ENCODE results near the gene SLC26A8. TPM values are rescaled to one million over a fixed set of nuclear protein-coding genes. Genes with fewer than 3 reads are reported as not detected.

SLC26A8 gene
- total RNA-seq, 1 experiment from 2014 or later = 1.8 TPM

DNA sequence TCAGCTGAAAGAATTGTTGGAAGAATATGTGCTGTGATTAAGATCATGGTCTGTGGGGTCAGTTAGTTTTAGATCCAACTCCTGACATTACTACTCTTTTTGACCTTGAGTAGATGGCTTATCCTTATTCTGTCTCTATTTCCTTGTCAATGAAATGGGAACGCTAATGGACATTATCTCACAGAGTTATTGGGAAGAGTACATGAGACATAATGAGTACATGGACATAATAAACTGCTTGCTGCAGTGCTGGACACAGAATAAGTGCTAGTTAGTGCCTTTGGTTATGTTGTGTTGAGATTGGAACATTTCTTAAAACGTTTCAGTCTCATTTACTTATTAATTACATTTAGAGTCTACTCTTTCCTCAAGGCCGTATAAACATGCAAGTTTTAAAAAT, 45.8 kb upstream of the SLC26A8 start:
- Mint-ChIP-seq H3K4me3 (ENCODE audit: unreplicated experiment) (no peak overlapping the region), H3K4me1 (ENCODE audit: low read depth, unreplicated experiment) (peaks cover 28% of the 10 kb centered on the region), H3K9me3 (ENCODE audit: unreplicated experiment) (no peaks in the 10 kb centered on the region), H3K27ac (ENCODE audit: unreplicated experiment) (no peak overlapping the region), H3K36me3 (ENCODE audit: insufficient read depth, unreplicated experiment) (peaks cover 19% of the 10 kb centered on the region), H3K27me3 (ENCODE audit: insufficient read depth, unreplicated experiment) (no peaks in the 10 kb centered on the region)
- no TSS peak for BruUV-seq (replicated peaks)
- Histone ChIP-seq H3K4me1 (peaks cover 31% of the 10 kb centered on the region), H3K9me3 (no peaks in the 10 kb centered on the region), H3K36me3 (ENCODE audit: control insufficient read depth, insufficient read depth, low read length) (no peaks in the 10 kb centered on the region), H3K27me3 (replicated peaks; ENCODE audit: control insufficient read depth, insufficient read depth, low read length) (no peaks in the 10 kb centered on the region), H3K4me3 (ENCODE audit: low read depth, low read length) (no peak overlapping the region)
- CTCF ChIA-PET = no interaction called here
- intact Hi-C loops (cut with micrococcal nuclease; ENCODE audit: unreplicated experiment) = no loop called here
- DNase-seq = no peak
- POLR2A ChIA-PET = no interaction called here
- TF ChIP-seq CTCF (IDR thresholded peaks at IDR 0.05; ENCODE audit: insufficient read depth in 1 of 2, low read depth in 1 of 2, low read length in 1 of 2, severe bottlenecking in 1 of 2, unreplicated experiment in 1 of 2) = no peak

DNA sequence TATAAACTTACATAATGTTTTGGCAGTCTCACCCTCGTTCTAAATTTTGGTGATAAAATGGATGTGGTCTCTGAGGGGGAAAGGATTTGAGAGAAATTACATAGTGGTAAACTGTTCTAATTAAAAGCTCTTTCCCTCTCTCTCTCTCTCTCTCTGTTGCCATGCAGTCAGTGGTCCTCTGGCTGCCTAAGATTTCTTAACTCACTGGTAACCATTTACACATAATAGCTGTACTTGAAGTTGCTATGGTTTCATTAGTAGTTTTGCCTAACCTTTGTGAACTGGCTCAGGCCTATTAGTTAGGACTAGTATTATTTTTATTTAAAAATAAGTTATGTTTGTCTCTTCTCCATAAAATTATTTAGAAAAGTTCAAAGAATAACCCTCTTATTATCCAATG, 45.1 kb upstream of the SLC26A8 start:
- Histone ChIP-seq H3K9me3 (no peaks in the 10 kb centered on the region), H3K4me3 (ENCODE audit: low read depth, low read length) (no peak overlapping the region), H3K36me3 (ENCODE audit: control insufficient read depth, insufficient read depth, low read length) (no peaks in the 10 kb centered on the region), H3K4me1 (peaks cover 37% of the 10 kb centered on the region), H3K27me3 (replicated peaks; ENCODE audit: control insufficient read depth, insufficient read depth, low read length) (no peaks in the 10 kb centered on the region)
- TF ChIP-seq CTCF (IDR thresholded peaks at IDR 0.05; ENCODE audit: insufficient read depth in 1 of 2, low read depth in 1 of 2, low read length in 1 of 2, severe bottlenecking in 1 of 2, unreplicated experiment in 1 of 2) = no peak
- POLR2A ChIA-PET = no interaction called here
- Mint-ChIP-seq H3K27ac (ENCODE audit: unreplicated experiment) (no peak overlapping the region), H3K27me3 (ENCODE audit: insufficient read depth, unreplicated experiment) (no peaks in the 10 kb centered on the region), H3K36me3 (ENCODE audit: insufficient read depth, unreplicated experiment) (peaks cover 19% of the 10 kb centered on the region), H3K9me3 (ENCODE audit: unreplicated experiment) (no peaks in the 10 kb centered on the region), H3K4me1 (ENCODE audit: low read depth, unreplicated experiment) (peaks cover 33% of the 10 kb centered on the region), H3K4me3 (ENCODE audit: unreplicated experiment) (no peak overlapping the region)
- no peak for DNase-seq
- intact Hi-C loops (cut with micrococcal nuclease; ENCODE audit: unreplicated experiment) = no loop called here
- no TSS peak for BruUV-seq (replicated peaks)
- CTCF ChIA-PET = no interaction called here

DNA sequence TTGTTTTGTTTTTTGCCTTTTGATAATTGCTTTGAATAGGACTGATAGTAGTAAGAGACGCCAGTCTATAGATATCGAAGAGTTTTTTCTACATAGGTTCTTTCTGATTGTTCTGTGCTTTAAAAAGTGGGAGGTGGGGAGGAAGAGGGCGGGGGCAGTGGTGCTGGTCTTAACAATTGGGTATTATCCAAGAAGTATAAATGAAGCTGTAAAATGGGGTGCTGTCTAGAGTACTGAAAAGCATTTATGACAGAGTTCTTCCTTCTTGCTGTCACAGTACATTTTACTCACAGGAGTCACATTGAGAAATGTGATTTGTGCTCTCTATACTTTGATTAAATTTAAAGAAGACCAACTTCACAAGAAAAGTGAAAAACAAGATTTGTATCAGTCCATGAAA, 44.1 kb upstream of the SLC26A8 start:
- Mint-ChIP-seq H3K27me3 (ENCODE audit: insufficient read depth, unreplicated experiment) (no peaks in the 10 kb centered on the region), H3K9me3 (ENCODE audit: unreplicated experiment) (no peaks in the 10 kb centered on the region), H3K4me3 (ENCODE audit: unreplicated experiment) (no peak overlapping the region), H3K27ac (ENCODE audit: unreplicated experiment) (no peak overlapping the region), H3K4me1 (ENCODE audit: low read depth, unreplicated experiment) (peaks cover 36% of the 10 kb centered on the region), H3K36me3 (ENCODE audit: insufficient read depth, unreplicated experiment) (peaks cover 19% of the 10 kb centered on the region)
- no TSS peak for BruUV-seq (replicated peaks)
- DNase-seq = no peak
- ChIA-PET CTCF (no interaction called here), POLR2A (no interaction called here)
- Histone ChIP-seq H3K9me3 (no peaks in the 10 kb centered on the region), H3K36me3 (ENCODE audit: control insufficient read depth, insufficient read depth, low read length) (no peaks in the 10 kb centered on the region), H3K4me3 (ENCODE audit: low read depth, low read length) (no peak overlapping the region), H3K27me3 (replicated peaks; ENCODE audit: control insufficient read depth, insufficient read depth, low read length) (no peaks in the 10 kb centered on the region), H3K4me1 (peaks cover 47% of the 10 kb centered on the region)
- intact Hi-C loops (cut with micrococcal nuclease; ENCODE audit: unreplicated experiment) = no loop called here
- TF ChIP-seq CTCF (IDR thresholded peaks at IDR 0.05; ENCODE audit: insufficient read depth in 1 of 2, low read depth in 1 of 2, low read length in 1 of 2, severe bottlenecking in 1 of 2, unreplicated experiment in 1 of 2) = no peak

Data from Caco-2 (cell line).